DOHH2 (cell line): Measurements from ENCODE around the gene RNF20.

Source experiments
- CTCF ChIP-seq: fragments of 200-600 bp; sonication (generic); IDR thresholded peaks from one replicate; pipeline ENCODE4 v1.5.1; 2014; ENCODE audit warnings: antibody characterized with exemption, mild to moderate bottlenecking, low read depth, low read length; ENCODE audit not compliant: poor library complexity, severe bottlenecking
- EZH2phosphoT487 ChIP-seq: fragments of 200-600 bp; sonication (generic); IDR thresholded peaks from 2 replicates; pipeline ENCODE4 v1.6.1; 2017; ENCODE audit warnings: borderline replicate concordance, mild to moderate bottlenecking, antibody characterized with exemption, low read length, moderate library complexity, mixed read lengths

GRCh38 chr9:101572316-101572715, 38.7 kb downstream of the RNF20 start:
- no peak for TF ChIP-seq CTCF
- TF ChIP-seq EZH2phosphoT487, result no peak
